HG02885 (cell line): ENCODE results near the gene ASTL.
A peak's percentile ranks its signal among the peaks of the same experiment; 100 is the strongest.
"Not testable (repeated sequence)": the region's sequence is repeated elsewhere in the genome, so short reads cannot be mapped to it uniquely, and the experiment has no call there.

Experiments
- ATAC-seq: cut with Tn5 transposase; IDR thresholded peaks from one replicate; pipeline ENCODE4 v1.9.1; 2021; ENCODE audit warnings: mild to moderate bottlenecking; ENCODE audit not compliant: unreplicated experiment, poor library complexity

Gene ASTL

GRCh38 chr2:96146881-96147592, 8.7 kb upstream of the ASTL start:
- no peak for ATAC-seq

- ATAC-seq: peak; percentile 33
These were observed 8.0 kb upstream of the ASTL start for GRCh38 chr2:96146153-96146880.

- ATAC-seq: no peak
These were observed 7.5 kb upstream of the ASTL start for GRCh38 chr2:96145848-96146152.

DNA sequence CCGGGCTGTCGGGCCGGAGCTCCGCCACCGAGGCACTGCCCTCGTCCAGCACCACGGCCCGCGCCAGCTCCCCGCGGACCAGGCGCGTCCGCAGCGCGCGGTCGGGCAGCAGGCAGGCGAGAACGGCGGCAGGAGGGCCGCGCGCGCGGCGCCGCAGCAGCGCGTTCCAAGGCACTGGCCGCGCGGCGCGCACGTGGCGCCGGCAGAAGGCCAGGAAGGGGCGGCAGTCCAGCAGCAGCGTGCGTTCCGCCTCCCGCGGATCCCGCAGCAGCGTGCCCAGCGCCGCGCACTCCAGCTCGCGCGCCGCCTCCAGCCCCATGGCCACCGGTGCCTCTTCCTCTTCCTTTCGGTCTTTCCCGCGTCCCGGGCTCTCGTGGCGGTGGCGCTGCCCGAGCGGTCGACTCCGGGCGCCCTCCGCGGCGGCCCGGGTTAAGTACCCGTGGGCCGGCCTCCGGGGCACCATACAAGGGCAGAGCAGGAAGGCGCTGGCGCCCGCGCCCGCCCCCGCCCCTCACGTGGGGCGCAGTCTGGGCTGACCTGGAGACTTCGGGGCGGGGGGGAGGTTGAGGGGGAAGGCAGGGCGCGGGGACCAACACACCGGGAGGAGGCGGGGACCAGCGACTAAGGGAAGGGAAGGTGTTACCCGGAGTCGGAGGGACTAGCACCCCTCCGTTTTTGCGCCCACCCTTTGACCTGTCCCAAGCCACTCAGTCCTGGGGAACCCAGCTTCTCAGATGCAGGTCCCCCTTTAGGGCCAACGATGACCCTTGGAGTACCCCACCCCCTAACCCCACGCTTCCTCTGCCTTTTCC, 6.9 kb upstream of the ASTL start, which contains the start of gene DUSP2:
Gene DUSP2, minus strand, starts transcription at position 405 of the 812 bp plus-strand sequence. Its CDS starts 86 bp downstream, at position 319.
- ATAC-seq: peak; percentile 59

GRCh38 chr2:96144481-96145035, 6.3 kb upstream of the ASTL start:
- ATAC-seq: no peak

- ATAC-seq: no peak
These were observed 5.7 kb upstream of the ASTL start for GRCh38 chr2:96143848-96144480.

GRCh38 chr2:96143231-96143847, 5.0 kb upstream of the ASTL start:
- no peak for ATAC-seq

DNA sequence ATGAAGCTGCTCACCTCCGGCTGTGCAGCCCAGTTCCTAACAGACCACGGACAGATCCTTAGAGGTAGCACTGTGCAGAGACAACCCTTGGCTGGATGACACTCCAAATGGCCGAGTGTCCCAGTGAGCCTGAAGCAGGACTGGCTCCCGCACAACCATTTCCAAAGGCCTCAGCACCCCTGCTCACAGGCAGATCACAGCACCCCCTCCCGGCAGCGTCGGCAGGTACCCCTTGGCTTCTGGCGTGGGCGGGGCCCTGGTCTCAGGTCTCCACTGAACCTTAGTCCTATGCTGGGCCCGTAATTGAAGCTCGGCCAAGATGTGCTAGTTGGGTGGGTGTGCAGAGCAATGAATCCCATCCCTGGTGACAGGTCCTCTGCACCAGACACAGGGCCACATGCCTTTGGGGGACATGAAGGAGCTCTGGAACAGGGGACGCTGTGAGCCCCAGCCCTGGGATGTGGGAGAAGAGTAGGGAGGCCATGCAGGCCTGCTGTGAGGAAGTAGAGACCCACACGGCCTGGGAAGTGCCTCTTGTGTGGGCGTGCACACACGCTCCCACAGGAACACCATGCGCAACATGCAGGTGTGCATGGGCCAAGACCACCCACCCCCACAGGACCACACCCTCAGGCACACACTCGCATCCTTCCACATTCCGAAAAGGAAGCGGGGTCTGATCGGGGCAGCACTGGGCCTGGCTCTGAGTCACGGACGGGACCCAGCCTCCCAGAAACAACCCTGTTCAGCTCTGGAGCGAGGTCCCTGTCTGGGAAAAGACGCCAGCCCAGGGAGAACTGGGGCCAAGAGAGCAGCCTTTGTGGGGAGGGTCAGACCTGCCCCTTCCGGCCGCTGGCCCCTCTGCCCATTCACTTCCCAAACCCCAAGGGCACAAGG, 4.2 kb upstream of the ASTL start:
- peak; percentile 17 for ATAC-seq

DNA sequence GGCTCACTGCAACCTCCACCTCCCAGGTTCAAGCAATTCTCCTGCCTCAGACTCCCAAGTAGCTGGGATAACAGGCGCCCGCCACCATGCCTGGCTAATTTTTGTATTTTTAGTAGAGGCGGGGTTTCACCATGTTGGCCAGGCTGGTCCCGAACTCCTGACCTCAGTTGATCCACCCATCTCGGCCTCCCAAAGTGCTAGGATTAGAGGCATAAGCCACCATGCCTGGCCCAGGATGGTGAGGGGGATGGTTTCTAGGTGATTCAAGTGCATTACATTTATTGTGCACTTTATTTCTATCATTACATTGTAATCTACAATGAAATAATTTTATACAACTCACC, 3.3 kb upstream of the ASTL start:
- not testable (repeated sequence) for ATAC-seq

DNA sequence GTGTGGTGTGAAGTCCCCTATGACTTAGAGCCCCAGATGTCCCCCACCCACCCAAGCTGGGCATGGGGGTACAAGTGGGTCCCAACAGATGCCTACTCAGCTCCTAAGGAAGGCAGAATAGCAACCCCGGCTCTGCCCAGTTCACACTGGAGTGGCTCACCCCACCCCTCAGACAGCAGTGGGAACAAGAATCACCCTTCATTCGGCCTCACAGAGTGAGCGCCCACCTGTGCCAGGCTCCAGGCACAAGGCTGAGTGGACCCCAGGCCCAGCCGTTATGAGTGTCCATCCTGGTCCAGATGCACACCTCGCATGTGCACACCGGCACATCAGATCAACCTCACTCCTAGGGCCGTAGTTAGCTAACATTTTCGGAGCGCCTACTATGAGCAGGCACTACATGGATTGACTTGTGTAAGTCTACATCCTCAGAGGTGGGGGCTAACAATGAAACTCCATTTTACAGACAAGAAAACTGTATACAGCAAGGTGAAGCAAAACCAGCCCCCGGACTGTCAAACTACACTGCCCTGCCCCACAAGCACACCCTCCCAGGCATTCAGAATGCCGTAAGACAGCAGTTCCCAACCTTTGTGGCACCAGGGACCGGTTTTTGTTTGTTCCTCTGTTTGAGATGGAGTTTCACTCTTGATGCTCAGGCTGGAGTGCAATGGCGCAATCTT, 2.8 kb upstream of the ASTL start:
- no peak for ATAC-seq

- no peak for ATAC-seq
These were observed 968 bp upstream of the ASTL start for GRCh38 chr2:96139181-96139758.

GRCh38 chr2:96137321-96138178, 752 bp downstream of the ASTL start:
- no peak for ATAC-seq

GRCh38 chr2:96136129-96136720, 2.1 kb downstream of the ASTL start:
- ATAC-seq: no peak

GRCh38 chr2:96135621-96136020, 2.7 kb downstream of the ASTL start:
- ATAC-seq: no peak

DNA sequence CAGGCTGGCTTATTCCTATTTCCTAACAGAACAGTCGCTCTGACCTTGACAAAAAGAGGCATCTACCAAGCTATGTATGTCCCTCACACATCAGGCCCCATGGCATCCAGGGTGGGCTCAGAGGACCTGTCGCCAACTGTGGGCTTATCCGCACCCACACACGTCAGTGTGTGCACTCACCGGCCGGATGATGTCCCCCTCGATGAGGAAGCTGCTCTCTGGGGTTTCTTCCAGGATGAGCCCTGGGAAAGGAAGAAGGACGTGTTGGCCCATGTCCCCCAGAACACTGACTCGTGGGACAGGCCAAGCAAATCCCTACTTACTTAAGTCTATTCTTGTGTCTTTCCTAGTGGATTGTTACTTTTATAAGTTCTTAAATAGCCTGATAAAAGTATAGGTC, 3.1 kb downstream of the ASTL start:
- no peak for ATAC-seq

GRCh38 chr2:96134421-96134820, 3.9 kb downstream of the ASTL start:
- ATAC-seq: no peak
